ENCODE results near the gene TRPC4AP. TPM values are rescaled to one million over a fixed set of nuclear protein-coding genes. Genes with fewer than 3 reads are reported as not detected.

The TRPC4AP gene
- polyA plus RNA-seq, 1 donor from 2014 or later = 53.4 TPM

GRCh38 chr20:35007891-35008290 is 84.7 kb downstream of the TRPC4AP start:
- Mint-ChIP-seq H3K27ac (no peak overlapping the region), H3K27me3 (no peaks in the 10 kb centered on the region), H3K9me3 (no peaks in the 10 kb centered on the region), H3K4me3 (no peak overlapping the region), H3K36me3 (no peaks in the 10 kb centered on the region), H3K4me1 (no peaks in the 10 kb centered on the region)

GRCh38 chr20:35007413-35007812 is 85.2 kb downstream of the TRPC4AP start:
- H3K4me3 Mint-ChIP-seq = no peak overlapping the region
- H3K36me3 Mint-ChIP-seq = no peaks in the 10 kb centered on the region
- no peaks in the 10 kb centered on the region for H3K4me1 Mint-ChIP-seq
- H3K27me3 Mint-ChIP-seq = no peaks in the 10 kb centered on the region
- H3K27ac Mint-ChIP-seq = no peak overlapping the region
- H3K9me3 Mint-ChIP-seq = no peaks in the 10 kb centered on the region

GRCh38 chr20:35006531-35006971 is 86.1 kb downstream of the TRPC4AP start:
- H3K27ac Mint-ChIP-seq = peak overlapping the region in 1 of 3 donors; percentile 77
- H3K4me3 Mint-ChIP-seq = no peak overlapping the region
- H3K27me3 Mint-ChIP-seq = no peaks in the 10 kb centered on the region
- no peaks in the 10 kb centered on the region for H3K36me3 Mint-ChIP-seq
- H3K9me3 Mint-ChIP-seq = no peaks in the 10 kb centered on the region
- H3K4me1 Mint-ChIP-seq = no peaks in the 10 kb centered on the region

GRCh38 chr20:35006009-35006408 is 86.6 kb downstream of the TRPC4AP start:
- peak overlapping the region in 1 of 4 donors; percentile 63 for H3K4me3 Mint-ChIP-seq
- no peaks in the 10 kb centered on the region for H3K27me3 Mint-ChIP-seq
- no peaks in the 10 kb centered on the region for H3K36me3 Mint-ChIP-seq
- H3K4me1 Mint-ChIP-seq = no peaks in the 10 kb centered on the region
- no peaks in the 10 kb centered on the region for H3K9me3 Mint-ChIP-seq
- peak overlapping the region in 1 of 3 donors; percentile 77 for H3K27ac Mint-ChIP-seq

- Mint-ChIP-seq H3K9me3 (no peaks in the 10 kb centered on the region), H3K4me3 (no peak overlapping the region), H3K27ac (no peak overlapping the region), H3K36me3 (peaks cover 4% of the 10 kb centered on the region), H3K4me1 (peaks cover 0 to 3% (median 0%) of the 10 kb centered on the region in 3 donors), H3K27me3 (no peaks in the 10 kb centered on the region)
Observed at GRCh38 chr20:35005463-35005961, 87.1 kb downstream of the TRPC4AP start.

- Mint-ChIP-seq H3K4me3 (no peak overlapping the region), H3K9me3 (no peaks in the 10 kb centered on the region), H3K4me1 (peaks cover 0 to 3% (median 0%) of the 10 kb centered on the region in 3 donors), H3K27me3 (no peaks in the 10 kb centered on the region), H3K27ac (peak overlapping the region in 1 of 3 donors; percentile 71), H3K36me3 (peaks cover 4% of the 10 kb centered on the region)
Observed at GRCh38 chr20:35004749-35005462, 87.7 kb downstream of the TRPC4AP start.

GRCh38 chr20:35004051-35004725 is 88.4 kb downstream of the TRPC4AP start:
- H3K4me1 Mint-ChIP-seq = peaks cover 0 to 3% (median 0%) of the 10 kb centered on the region in 3 donors
- peaks cover 4% of the 10 kb centered on the region for H3K36me3 Mint-ChIP-seq
- H3K27ac Mint-ChIP-seq = peak overlapping the region in 2 of 3 donors; percentile 35 to 68
- no peak overlapping the region for H3K4me3 Mint-ChIP-seq
- H3K27me3 Mint-ChIP-seq = no peaks in the 10 kb centered on the region
- H3K9me3 Mint-ChIP-seq = no peaks in the 10 kb centered on the region

GRCh38 chr20:35003211-35004031 is 89.2 kb downstream of the TRPC4AP start:
- Mint-ChIP-seq H3K27me3 (no peaks in the 10 kb centered on the region), H3K9me3 (no peaks in the 10 kb centered on the region), H3K4me1 (peaks cover 0 to 3% (median 0%) of the 10 kb centered on the region in 3 donors), H3K27ac (no peak overlapping the region), H3K4me3 (no peak overlapping the region), H3K36me3 (peaks cover 4% of the 10 kb centered on the region)

GRCh38 chr20:35002426-35003210 is 90.0 kb downstream of the TRPC4AP start:
- no peaks in the 10 kb centered on the region for H3K27me3 Mint-ChIP-seq
- peak overlapping the region in 1 of 3 donors; percentile 88 for H3K27ac Mint-ChIP-seq
- H3K9me3 Mint-ChIP-seq = no peaks in the 10 kb centered on the region
- peaks cover 0 to 3% (median 0%) of the 10 kb centered on the region in 3 donors for H3K4me1 Mint-ChIP-seq
- no peak overlapping the region for H3K4me3 Mint-ChIP-seq
- peaks cover 7% of the 10 kb centered on the region for H3K36me3 Mint-ChIP-seq

GRCh38 chr20:35001596-35002362 is 90.8 kb downstream of the TRPC4AP start:
- Mint-ChIP-seq H3K9me3 (no peaks in the 10 kb centered on the region), H3K27me3 (no peaks in the 10 kb centered on the region), H3K36me3 (peaks cover 7% of the 10 kb centered on the region), H3K4me1 (peaks cover 0 to 3% (median 0%) of the 10 kb centered on the region in 3 donors), H3K4me3 (no peak overlapping the region), H3K27ac (peak overlapping the region in 1 of 3 donors; percentile 88)

GRCh38 chr20:35000922-35001595 is 91.5 kb downstream of the TRPC4AP start:
- Mint-ChIP-seq H3K4me1 (peaks cover 0 to 3% (median 0%) of the 10 kb centered on the region in 3 donors), H3K27ac (no peak overlapping the region), H3K36me3 (peaks cover 9% of the 10 kb centered on the region), H3K9me3 (no peaks in the 10 kb centered on the region), H3K4me3 (no peak overlapping the region), H3K27me3 (no peaks in the 10 kb centered on the region)

- Mint-ChIP-seq H3K9me3 (no peaks in the 10 kb centered on the region), H3K27me3 (no peaks in the 10 kb centered on the region), H3K4me1 (peaks cover 0 to 3% (median 0%) of the 10 kb centered on the region in 3 donors), H3K27ac (no peak overlapping the region), H3K36me3 (peaks cover 9% of the 10 kb centered on the region), H3K4me3 (peak overlapping the region in 1 of 4 donors; percentile 58)
Observed at GRCh38 chr20:35000311-35000921, 92.2 kb downstream of the TRPC4AP start.

GRCh38 chr20:34999782-35000181 is 92.8 kb downstream of the TRPC4AP start:
- peaks cover 0 to 3% (median 0%) of the 10 kb centered on the region in 3 donors for H3K4me1 Mint-ChIP-seq
- H3K27me3 Mint-ChIP-seq = no peaks in the 10 kb centered on the region
- peaks cover 9% of the 10 kb centered on the region for H3K36me3 Mint-ChIP-seq
- no peaks in the 10 kb centered on the region for H3K9me3 Mint-ChIP-seq
- no peak overlapping the region for H3K27ac Mint-ChIP-seq
- no peak overlapping the region for H3K4me3 Mint-ChIP-seq

All from IgD-negative memory B cell (primary cell).